NB4 (cell line): ENCODE results near the gene PERM1.
A peak's percentile ranks its signal among the peaks of the same experiment; 100 is the strongest.
"Not testable (repeated sequence)": the region's sequence is repeated elsewhere in the genome, so short reads cannot be mapped to it uniquely, and the experiment has no call there.

Experiments used
- DNase-seq: peaks from one replicate; pipeline ENCODE4 v3.0.0; 2010; ENCODE audit warnings: low read depth
- H3K4me3 ChIP-seq: one replicate; pipeline ENCODE4 v1.5.1; 2011; ENCODE audit warnings: mild to moderate bottlenecking, low read depth, low read length, moderate library complexity
- CTCF ChIP-seq: IDR thresholded peaks from one replicate; pipeline ENCODE4 v1.5.1; 2012; ENCODE audit warnings: low read depth, low read length
- MAX ChIP-seq: IDR thresholded peaks from 2 replicates; pipeline ENCODE4 v1.6.1; 2011; ENCODE audit warnings: low read depth, low read length
- MYC ChIP-seq: IDR thresholded peaks from 2 replicates; pipeline ENCODE4 v1.6.1; 2011; ENCODE audit warnings: low read depth, low read length
- POLR2A ChIP-seq: IDR thresholded peaks from 2 replicates; pipeline ENCODE4 v1.6.1; 2011; ENCODE audit warnings: mild to moderate bottlenecking; ENCODE audit not compliant: insufficient read length; ENCODE audit errors: extremely low read depth

PERM1 gene

GRCh38 chr1:978069-978834, 3.6 kb downstream of the PERM1 start:
- TF ChIP-seq CTCF, result no peak
- TF ChIP-seq MAX, result no peak
- no peak for TF ChIP-seq MYC
- no peak for TF ChIP-seq POLR2A
- H3K4me3 ChIP-seq, result no peak overlapping the region
- DNase-seq, result no peak

GRCh38 chr1:976791-977190, 5.1 kb downstream of the PERM1 start:
- H3K4me3 ChIP-seq, result not testable (repeated sequence)

GRCh38 chr1:975896-976683, 5.8 kb downstream of the PERM1 start:
- TF ChIP-seq POLR2A (no peak), CTCF (peak; percentile 60)
- no peak overlapping the region for H3K4me3 ChIP-seq
- peak; percentile 84 for DNase-seq

More at GRCh38 chr1:976791-977190, 5.1 kb downstream of the PERM1 start:
- not testable (repeated sequence) for DNase-seq

- TF ChIP-seq MYC, result no peak
- TF ChIP-seq MAX, result no peak
- no peak overlapping the region for H3K4me3 ChIP-seq
- DNase-seq, result no peak
Observed at GRCh38 chr1:975365-975764, 6.5 kb downstream of the PERM1 start.

- no peak overlapping the region for H3K4me3 ChIP-seq
- DNase-seq, result no peak
- TF ChIP-seq MYC, result no peak
Observed at GRCh38 chr1:974687-975328, 7.1 kb downstream of the PERM1 start.

GRCh38 chr1:974293-974640, 7.6 kb downstream of the PERM1 start:
- no peak overlapping the region for H3K4me3 ChIP-seq
- no peak for DNase-seq
- TF ChIP-seq MYC (no peak), MAX (no peak), POLR2A (no peak), CTCF (no peak)

- no peak for DNase-seq
- H3K4me3 ChIP-seq, result no peak overlapping the region
- TF ChIP-seq MYC (no peak), POLR2A (no peak), MAX (no peak), CTCF (no peak)
Observed at GRCh38 chr1:973459-974292, 8.2 kb downstream of the PERM1 start.
